Liver (tissue), 9 donors: ENCODE results near the gene HSDL2. TPM values are rescaled to one million over a fixed set of nuclear protein-coding genes. Genes with fewer than 3 reads are reported as not detected.

ENCODE experiments used
- DNase-seq: peaks from one replicate; pipeline ENCODE4 v3.0.0-alpha.2; 2017; ENCODE audit warnings: low spot score
- H3K27ac ChIP-seq, 2 donors: one replicate each; pipeline ENCODE4 v1.7.0; 2013; ENCODE audit warnings: inconsistent platforms in 2 of 2, low read length in 2 of 2, control low read depth in 1 of 2, low read depth in 1 of 2, mild to moderate bottlenecking in 1 of 2
- H3K27me3 ChIP-seq, 4 donors: one replicate each; pipeline versions ENCODE4 v1.6.1 to v1.7.0; 2013; ENCODE audit warnings: low read length in 3 of 4, inconsistent platforms in 1 of 4, mild to moderate bottlenecking in 1 of 4, moderate library complexity in 1 of 4; ENCODE audit not compliant: control insufficient read depth in 4 of 4, insufficient read depth in 4 of 4
- H3K36me3 ChIP-seq, 4 donors: one replicate each; pipeline versions ENCODE4 v1.6.1 to v1.7.0; 2013; ENCODE audit warnings: low read length in 3 of 4, mild to moderate bottlenecking in 3 of 4, low read depth in 1 of 4, moderate library complexity in 1 of 4; ENCODE audit not compliant: control insufficient read depth in 4 of 4, insufficient read depth in 3 of 4
- H3K4me1 ChIP-seq, 4 donors: one replicate each; pipeline versions ENCODE4 v1.6.1 to v1.7.0; 2013; ENCODE audit warnings: low read length in 3 of 4, mild to moderate bottlenecking in 3 of 4, moderate library complexity in 1 of 4; ENCODE audit not compliant: control insufficient read depth in 4 of 4, insufficient read depth in 4 of 4
- H3K4me3 ChIP-seq, 3 donors: one replicate each; pipeline versions ENCODE4 v1.6.1 to v1.7.0; 2013; ENCODE audit warnings: low read length in 3 of 3, control low read depth in 1 of 3, low read depth in 1 of 3, mild to moderate bottlenecking in 1 of 3
- H3K9ac ChIP-seq, 2 donors: one replicate each; pipeline ENCODE4 v1.7.0; 2013; ENCODE audit warnings: low read length in 2 of 2, mild to moderate bottlenecking in 2 of 2, moderate library complexity in 2 of 2, control low read depth in 1 of 2, low read depth in 1 of 2
- H3K9me3 ChIP-seq, 4 donors: one replicate each; pipeline versions ENCODE4 v1.6.1 to v1.7.0; 2013; ENCODE audit warnings: low read length in 3 of 4; ENCODE audit not compliant: control insufficient read depth in 4 of 4
- EGR1 ChIP-seq, 2 donors: IDR thresholded peaks; 2 replicates each; pipeline ENCODE4 v1.6.1; 2016 to 2018; ENCODE audit warnings: antibody characterized with exemption in 2 of 2, low read depth in 2 of 2
- FOXA1 ChIP-seq: IDR thresholded peaks from 2 replicates; pipeline ENCODE4 v1.6.1; 2016; ENCODE audit warnings: antibody characterized with exemption
- FOXA2 ChIP-seq: IDR thresholded peaks from 2 replicates; pipeline ENCODE4 v1.6.1; 2016; ENCODE audit warnings: antibody characterized with exemption
- GABPA ChIP-seq, 2 donors: IDR thresholded peaks in 1 of 2; conservative IDR thresholded peaks in 1 of 2; 2 replicates each; pipeline ENCODE4 v1.6.1; 2016; ENCODE audit warnings: antibody characterized with exemption in 2 of 2, mild to moderate bottlenecking in 1 of 2, moderate library complexity in 1 of 2
- HNF4A ChIP-seq, 2 donors: conservative IDR thresholded peaks; 2 replicates each; pipeline ENCODE4 v1.6.1; 2016; ENCODE audit warnings: antibody characterized with exemption in 2 of 2, mild to moderate bottlenecking in 2 of 2
- HNF4G ChIP-seq: IDR thresholded peaks from 2 replicates; pipeline ENCODE4 v1.6.1; 2016; ENCODE audit warnings: antibody characterized with exemption
- JUND ChIP-seq, 2 donors: IDR thresholded peaks; 2 replicates each; pipeline ENCODE4 v1.6.1; 2016; ENCODE audit warnings: antibody characterized with exemption in 2 of 2
- NR2F2 ChIP-seq: IDR thresholded peaks from 2 replicates; pipeline ENCODE4 v1.6.1; 2016; ENCODE audit warnings: antibody characterized with exemption
- RAD21 ChIP-seq, 2 donors: IDR thresholded peaks; 2 replicates each; pipeline ENCODE4 v1.6.1; 2016; ENCODE audit warnings: antibody characterized with exemption in 2 of 2, mild to moderate bottlenecking in 2 of 2
- RXRA ChIP-seq, 2 donors: IDR thresholded peaks; 2 replicates each; pipeline ENCODE4 v1.6.1; 2017 to 2018; ENCODE audit warnings: antibody characterized with exemption in 2 of 2, mild to moderate bottlenecking in 1 of 2
- SP1 ChIP-seq: IDR thresholded peaks from 2 replicates; pipeline ENCODE4 v1.6.1; 2018; ENCODE audit warnings: antibody characterized with exemption, mild to moderate bottlenecking
- TAF1 ChIP-seq: conservative IDR thresholded peaks from 2 replicates; pipeline ENCODE4 v1.6.1; 2016; ENCODE audit warnings: antibody characterized with exemption, mild to moderate bottlenecking
- YY1 ChIP-seq: IDR thresholded peaks from 2 replicates; pipeline ENCODE4 v1.6.1; 2016; ENCODE audit warnings: antibody characterized with exemption, mild to moderate bottlenecking
- WGBS: extraction: QIAGEN DNeasy Blood & Tissue Kit; methylation state at CpG from one replicate; pipeline ENCODE4 v1.1.7; 2013; 5-methylcytosine and 5-hydroxymethylcytosine counted together
- polyA plus RNA-seq, 2 donors: library from polyadenylated mRNA; stranded (reverse) in 1 of 2; unstranded in 1 of 2; fragments of 200-250 nt in 1 of 2; fragments of >200 nt in 1 of 2; fragmentation: Nextera tagmentation in 1 of 2; extraction: Ambion mirVana in 1 of 2; gene quantifications; one replicate each; pipeline versions ENCODE4 v1.2.1 to v1.2.3, GENCODE V29; 2013 to 2015
- total RNA-seq, 2 donors: library from RNA; depleted of rRNA; stranded (reverse); fragments of >200 nt; gene quantifications; one replicate each; pipeline ENCODE4 v1.2.3, GENCODE V29; 2014
- TF ChIP-seq, protein P1 (sequence below): fragments of 150-350 bp; IDR thresholded peaks from 2 replicates; pipeline ENCODE4 v1.5.1; 2017; ENCODE audit warnings: improper control_type of control experiment, low read depth, low read length; ENCODE audit not compliant: missing input control
- TF ChIP-seq, protein P2 (sequence below): IDR thresholded peaks from 2 replicates; pipeline ENCODE4 v1.6.1; 2016; ENCODE audit warnings: antibody characterized with exemption
- TF ChIP-seq, protein P3 (sequence below): IDR thresholded peaks from 2 replicates; pipeline ENCODE4 v1.6.1; 2016; ENCODE audit warnings: antibody characterized with exemption
- TF ChIP-seq, protein P4 (sequence below): IDR thresholded peaks from 2 replicates; pipeline ENCODE4 v1.6.1; 2016; ENCODE audit warnings: antibody characterized with exemption
- TF ChIP-seq, protein P5 (sequence below): IDR thresholded peaks from 2 replicates; pipeline ENCODE4 v1.6.1; 2016; ENCODE audit warnings: antibody characterized with exemption, mild to moderate bottlenecking
- donor health status: healthy.
- donor health status: healthy.
- donor health status: healthy.
- donor health status: healthy.
- donor health status: healthy.

HSDL2 gene
- total and polyA plus RNA-seq, 4 donors: 26.1 to 135 (median 79.6) TPM

DNA sequence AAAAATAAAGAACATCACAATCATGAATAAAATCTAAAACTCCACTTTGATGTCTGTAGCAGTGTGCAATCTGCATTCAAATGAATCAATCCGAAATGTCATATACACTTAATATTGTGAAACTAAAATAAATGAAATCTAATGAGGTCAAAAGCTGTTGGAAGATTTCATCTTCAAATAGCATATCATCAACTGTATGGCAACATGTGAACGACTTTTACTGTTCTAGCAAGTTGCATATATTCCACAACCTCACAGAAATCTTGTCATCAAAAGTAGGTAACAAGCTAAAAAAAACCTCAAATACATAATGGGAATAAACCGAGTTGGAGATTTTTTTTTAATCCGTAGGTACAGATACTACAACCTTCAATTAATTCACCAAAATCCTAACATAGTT lies 47.7 kb upstream of the HSDL2 start (continued):
- TF ChIP-seq, protein P1, sequence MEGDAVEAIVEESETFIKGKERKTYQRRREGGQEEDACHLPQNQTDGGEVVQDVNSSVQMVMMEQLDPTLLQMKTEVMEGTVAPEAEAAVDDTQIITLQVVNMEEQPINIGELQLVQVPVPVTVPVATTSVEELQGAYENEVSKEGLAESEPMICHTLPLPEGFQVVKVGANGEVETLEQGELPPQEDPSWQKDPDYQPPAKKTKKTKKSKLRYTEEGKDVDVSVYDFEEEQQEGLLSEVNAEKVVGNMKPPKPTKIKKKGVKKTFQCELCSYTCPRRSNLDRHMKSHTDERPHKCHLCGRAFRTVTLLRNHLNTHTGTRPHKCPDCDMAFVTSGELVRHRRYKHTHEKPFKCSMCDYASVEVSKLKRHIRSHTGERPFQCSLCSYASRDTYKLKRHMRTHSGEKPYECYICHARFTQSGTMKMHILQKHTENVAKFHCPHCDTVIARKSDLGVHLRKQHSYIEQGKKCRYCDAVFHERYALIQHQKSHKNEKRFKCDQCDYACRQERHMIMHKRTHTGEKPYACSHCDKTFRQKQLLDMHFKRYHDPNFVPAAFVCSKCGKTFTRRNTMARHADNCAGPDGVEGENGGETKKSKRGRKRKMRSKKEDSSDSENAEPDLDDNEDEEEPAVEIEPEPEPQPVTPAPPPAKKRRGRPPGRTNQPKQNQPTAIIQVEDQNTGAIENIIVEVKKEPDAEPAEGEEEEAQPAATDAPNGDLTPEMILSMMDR: no peak

DNA sequence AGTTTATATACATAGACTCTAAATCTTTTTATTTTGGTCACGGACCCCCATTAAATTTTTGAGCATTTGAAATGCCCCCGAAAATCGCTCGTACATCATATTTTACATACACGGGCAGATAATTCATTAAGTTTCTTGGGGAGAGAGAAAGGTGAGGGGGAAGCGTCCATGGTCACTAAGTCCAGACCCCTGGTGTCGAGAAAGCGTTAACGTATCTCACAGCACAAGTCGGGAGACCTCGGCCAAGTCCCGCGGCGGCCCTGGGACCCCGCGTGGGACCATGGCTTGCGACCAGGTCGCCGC lies 47.3 kb upstream of the HSDL2 start:
- Histone ChIP-seq H3K27me3 (no peaks in the 10 kb centered on the region), H3K9ac (peak overlapping the region; percentile 90 to 95), H3K4me1 (peaks cover 10 to 43% (median 22%) of the 10 kb centered on the region in 4 donors), H3K27ac (peak overlapping the region; percentile 98 to 99), H3K36me3 (no peaks in the 10 kb centered on the region), H3K9me3 (no peaks in the 10 kb centered on the region), H3K4me3 (peak overlapping the region; percentile 77 to 96 (median 84))
- TF ChIP-seq GABPA (IDR thresholded peaks at IDR 0.05 in 1 of 2, conservative IDR thresholded peaks at IDR 0.05 in 1 of 2): no peak
- TF ChIP-seq SP1: no peak
- TF ChIP-seq JUND (IDR thresholded peaks at IDR 0.05): no peak
- TF ChIP-seq FOXA2: no peak
- no peak for TF ChIP-seq EGR1 (IDR thresholded peaks at IDR 0.05; ENCODE audit: low read depth in 2 of 2)
- TF ChIP-seq RAD21 (IDR thresholded peaks at IDR 0.05): no peak
- no peak for TF ChIP-seq NR2F2
- TF ChIP-seq HNF4A (conservative IDR thresholded peaks at IDR 0.05): no peak
- TF ChIP-seq, protein P2, sequence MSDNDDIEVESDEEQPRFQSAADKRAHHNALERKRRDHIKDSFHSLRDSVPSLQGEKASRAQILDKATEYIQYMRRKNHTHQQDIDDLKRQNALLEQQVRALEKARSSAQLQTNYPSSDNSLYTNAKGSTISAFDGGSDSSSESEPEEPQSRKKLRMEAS: no peak
- TF ChIP-seq, protein P1: no peak
- no peak for TF ChIP-seq HNF4G
- no peak for TF ChIP-seq FOXA1
- TF ChIP-seq, protein P3, sequence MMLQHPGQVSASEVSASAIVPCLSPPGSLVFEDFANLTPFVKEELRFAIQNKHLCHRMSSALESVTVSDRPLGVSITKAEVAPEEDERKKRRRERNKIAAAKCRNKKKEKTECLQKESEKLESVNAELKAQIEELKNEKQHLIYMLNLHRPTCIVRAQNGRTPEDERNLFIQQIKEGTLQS: no peak
- TF ChIP-seq, protein P4, sequence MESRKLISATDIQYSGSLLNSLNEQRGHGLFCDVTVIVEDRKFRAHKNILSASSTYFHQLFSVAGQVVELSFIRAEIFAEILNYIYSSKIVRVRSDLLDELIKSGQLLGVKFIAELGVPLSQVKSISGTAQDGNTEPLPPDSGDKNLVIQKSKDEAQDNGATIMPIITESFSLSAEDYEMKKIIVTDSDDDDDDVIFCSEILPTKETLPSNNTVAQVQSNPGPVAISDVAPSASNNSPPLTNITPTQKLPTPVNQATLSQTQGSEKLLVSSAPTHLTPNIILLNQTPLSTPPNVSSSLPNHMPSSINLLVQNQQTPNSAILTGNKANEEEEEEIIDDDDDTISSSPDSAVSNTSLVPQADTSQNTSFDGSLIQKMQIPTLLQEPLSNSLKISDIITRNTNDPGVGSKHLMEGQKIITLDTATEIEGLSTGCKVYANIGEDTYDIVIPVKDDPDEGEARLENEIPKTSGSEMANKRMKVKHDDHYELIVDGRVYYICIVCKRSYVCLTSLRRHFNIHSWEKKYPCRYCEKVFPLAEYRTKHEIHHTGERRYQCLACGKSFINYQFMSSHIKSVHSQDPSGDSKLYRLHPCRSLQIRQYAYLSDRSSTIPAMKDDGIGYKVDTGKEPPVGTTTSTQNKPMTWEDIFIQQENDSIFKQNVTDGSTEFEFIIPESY: no peak
- TF ChIP-seq TAF1: no peak
- TF ChIP-seq, protein P5, sequence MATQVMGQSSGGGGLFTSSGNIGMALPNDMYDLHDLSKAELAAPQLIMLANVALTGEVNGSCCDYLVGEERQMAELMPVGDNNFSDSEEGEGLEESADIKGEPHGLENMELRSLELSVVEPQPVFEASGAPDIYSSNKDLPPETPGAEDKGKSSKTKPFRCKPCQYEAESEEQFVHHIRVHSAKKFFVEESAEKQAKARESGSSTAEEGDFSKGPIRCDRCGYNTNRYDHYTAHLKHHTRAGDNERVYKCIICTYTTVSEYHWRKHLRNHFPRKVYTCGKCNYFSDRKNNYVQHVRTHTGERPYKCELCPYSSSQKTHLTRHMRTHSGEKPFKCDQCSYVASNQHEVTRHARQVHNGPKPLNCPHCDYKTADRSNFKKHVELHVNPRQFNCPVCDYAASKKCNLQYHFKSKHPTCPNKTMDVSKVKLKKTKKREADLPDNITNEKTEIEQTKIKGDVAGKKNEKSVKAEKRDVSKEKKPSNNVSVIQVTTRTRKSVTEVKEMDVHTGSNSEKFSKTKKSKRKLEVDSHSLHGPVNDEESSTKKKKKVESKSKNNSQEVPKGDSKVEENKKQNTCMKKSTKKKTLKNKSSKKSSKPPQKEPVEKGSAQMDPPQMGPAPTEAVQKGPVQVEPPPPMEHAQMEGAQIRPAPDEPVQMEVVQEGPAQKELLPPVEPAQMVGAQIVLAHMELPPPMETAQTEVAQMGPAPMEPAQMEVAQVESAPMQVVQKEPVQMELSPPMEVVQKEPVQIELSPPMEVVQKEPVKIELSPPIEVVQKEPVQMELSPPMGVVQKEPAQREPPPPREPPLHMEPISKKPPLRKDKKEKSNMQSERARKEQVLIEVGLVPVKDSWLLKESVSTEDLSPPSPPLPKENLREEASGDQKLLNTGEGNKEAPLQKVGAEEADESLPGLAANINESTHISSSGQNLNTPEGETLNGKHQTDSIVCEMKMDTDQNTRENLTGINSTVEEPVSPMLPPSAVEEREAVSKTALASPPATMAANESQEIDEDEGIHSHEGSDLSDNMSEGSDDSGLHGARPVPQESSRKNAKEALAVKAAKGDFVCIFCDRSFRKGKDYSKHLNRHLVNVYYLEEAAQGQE: no peak
- no peak for TF ChIP-seq YY1
- TF ChIP-seq RXRA (IDR thresholded peaks at IDR 0.05): no peak
- WGBS: under 1% methylated on average over 19 of the region's 19 CpGs
- DNase-seq: no peak
